Dermis microvascular lymphatic vessel endothelial cell (primary cell): ENCODE results near the gene MYO3B. TPM values are rescaled to one million over a fixed set of nuclear protein-coding genes. Genes with fewer than 3 reads are reported as not detected.
A peak's percentile ranks its signal among the peaks of the same experiment; 100 is the strongest.

Source experiments
- DNase-seq, 2 donors: peaks; one replicate each; pipeline versions ENCODE4 v3.0.0 to v3.0.0-alpha.2; 2010; ENCODE audit warnings: low read depth in 2 of 2
- total RNA-seq: library from RNA; depleted of rRNA; stranded (reverse); fragments of >200 nt; gene quantifications from 2 replicates; pipeline ENCODE4 v1.2.1, GENCODE V29; 2014

Gene MYO3B
- total RNA-seq = under 0.01 TPM in 1 of 2 replicates, not detected in the other

- no peak for DNase-seq
These were observed at the start of gene MYO3B for GRCh38 chr2:170177950-170178781. TSS of gene MYO3B (plus strand) at chr2:170178147. CDS start at chr2:170178288, 141 bp downstream.

DNA sequence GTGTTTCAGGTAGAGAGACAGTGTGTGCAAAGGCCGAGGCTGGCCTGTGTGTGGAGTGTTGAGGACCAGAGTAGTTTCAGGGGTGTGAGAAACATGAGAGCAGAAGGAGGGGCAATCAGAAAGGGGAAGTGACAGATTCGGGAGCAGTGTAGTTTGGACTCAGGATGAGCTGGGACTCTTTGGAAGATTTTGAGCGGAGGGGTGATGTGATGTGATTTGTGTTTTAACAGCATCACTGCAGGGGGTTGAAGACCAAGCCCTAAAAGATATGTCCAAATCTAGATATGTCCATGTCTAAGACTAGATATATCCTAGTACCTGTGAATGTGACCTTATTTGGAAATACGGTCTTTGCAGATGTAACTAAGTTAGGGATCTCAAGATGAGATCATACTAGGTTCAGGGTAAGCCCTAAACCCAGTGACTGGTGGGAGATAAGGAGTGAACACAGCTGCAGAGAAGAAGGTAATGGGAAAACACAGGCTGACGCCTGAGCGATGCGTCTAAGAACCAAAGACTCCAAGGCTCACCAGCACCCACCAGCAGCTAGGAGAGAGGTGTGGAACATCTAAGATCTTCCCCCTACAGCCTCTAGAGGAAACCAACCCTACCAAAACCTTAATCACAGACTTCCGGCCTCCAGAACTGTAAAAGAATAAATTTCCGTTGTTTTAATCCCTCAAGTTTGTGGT lies 38.5 kb upstream of the MYO3B start:
- DNase-seq = no peak

GRCh38 chr2:170140561-170140960 lies 37.4 kb upstream of the MYO3B start:
- DNase-seq = no peak

DNA sequence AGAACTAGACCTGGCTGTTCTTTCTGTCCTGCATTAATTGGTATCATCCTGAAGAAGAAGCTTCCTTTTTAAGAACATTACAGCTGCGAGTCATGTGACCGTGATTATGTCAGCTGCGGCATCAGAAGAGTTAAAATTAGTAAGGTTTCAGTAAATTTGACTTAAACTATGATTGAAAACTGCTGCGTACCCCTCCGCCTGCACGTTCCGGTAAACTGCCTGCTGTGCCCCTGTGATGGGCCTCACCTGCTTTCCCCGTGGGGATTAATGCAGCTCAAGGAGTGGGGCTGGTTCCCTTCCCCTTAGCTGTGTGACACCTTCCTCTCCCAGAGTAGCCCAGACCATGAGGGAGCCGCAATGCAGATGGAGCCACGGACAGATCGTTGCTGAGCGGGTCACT lies 36.1 kb upstream of the MYO3B start:
- DNase-seq = no peak

GRCh38 chr2:170142502-170142901 lies 35.4 kb upstream of the MYO3B start:
- DNase-seq = no peak

DNA sequence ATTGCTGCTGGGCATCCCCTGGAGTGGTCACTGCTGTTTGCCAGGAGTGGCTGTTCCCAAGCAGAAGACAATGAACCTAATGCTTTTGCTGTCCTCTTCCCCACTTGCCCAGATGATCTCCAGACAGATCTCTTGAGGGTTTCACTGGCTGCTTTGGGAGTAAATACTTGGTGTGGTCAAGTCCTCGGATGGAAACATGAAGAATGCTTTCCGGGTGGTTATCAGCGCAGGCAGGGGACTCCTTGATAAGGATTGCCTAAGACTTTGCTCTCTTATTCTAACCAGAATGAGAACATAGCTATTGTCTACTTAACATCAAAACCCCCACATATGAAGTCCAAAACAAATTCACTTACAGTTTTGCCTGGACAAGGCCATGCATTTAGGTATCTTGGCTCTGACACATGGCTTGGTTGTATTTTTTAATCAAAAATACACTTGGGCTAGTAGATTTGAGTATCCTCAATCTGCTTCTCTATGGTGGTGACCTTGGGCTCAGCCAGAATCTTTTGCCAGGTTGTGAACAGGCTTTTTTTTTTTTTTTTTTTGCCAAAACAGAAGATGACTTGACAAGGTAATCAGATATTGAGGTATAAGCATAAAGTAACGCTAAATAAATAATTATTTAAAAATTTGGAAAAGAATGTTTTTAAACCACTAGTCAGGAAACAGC lies 34.8 kb upstream of the MYO3B start:
- no peak for DNase-seq

- DNase-seq = no peak
These were observed 33.2 kb upstream of the MYO3B start for GRCh38 chr2:170144761-170145160.

DNA sequence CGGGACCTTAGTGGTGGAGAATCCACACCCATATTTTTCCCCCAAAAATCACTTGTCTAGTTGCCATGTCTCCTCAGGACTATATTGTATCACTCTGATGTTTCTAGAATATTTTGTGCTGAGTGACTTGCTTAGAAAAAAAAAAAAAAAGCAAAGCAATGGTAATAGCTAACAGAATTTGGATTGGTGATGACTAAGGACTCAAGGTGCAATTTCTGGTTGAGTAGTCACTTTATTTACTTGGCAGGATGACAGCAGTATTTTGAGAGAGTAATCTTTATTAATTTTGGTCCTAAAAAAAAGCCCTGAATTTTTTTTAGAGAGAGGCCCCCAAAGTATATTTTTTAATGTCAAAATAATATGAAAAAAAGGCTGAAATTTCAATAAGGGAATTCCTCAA lies 32.8 kb upstream of the MYO3B start:
- no peak for DNase-seq

GRCh38 chr2:170145675-170146432 lies 32.1 kb upstream of the MYO3B start:
- no peak for DNase-seq

- no peak for DNase-seq
These were observed 31.2 kb upstream of the MYO3B start for GRCh38 chr2:170146784-170147183.

DNA sequence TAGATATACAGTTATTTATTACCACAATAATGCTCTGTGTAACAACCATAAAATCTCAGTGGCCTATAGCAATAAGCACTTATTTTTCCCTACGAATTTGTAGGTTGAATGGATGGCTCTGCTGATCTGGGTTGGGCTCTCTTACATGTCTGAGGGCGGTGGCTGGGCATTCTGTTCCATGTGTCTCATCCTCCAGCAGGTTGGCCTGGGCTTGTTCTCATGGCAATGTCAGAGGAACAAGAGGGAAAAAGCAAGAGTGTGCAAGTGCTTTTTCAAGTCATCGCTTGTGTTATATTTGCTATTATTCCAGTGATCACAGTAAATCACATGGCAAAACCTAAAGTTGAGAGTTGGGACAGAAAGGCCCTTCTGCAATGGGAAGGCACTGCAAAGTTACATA lies 30.4 kb upstream of the MYO3B start:
- DNase-seq = no peak

DNA sequence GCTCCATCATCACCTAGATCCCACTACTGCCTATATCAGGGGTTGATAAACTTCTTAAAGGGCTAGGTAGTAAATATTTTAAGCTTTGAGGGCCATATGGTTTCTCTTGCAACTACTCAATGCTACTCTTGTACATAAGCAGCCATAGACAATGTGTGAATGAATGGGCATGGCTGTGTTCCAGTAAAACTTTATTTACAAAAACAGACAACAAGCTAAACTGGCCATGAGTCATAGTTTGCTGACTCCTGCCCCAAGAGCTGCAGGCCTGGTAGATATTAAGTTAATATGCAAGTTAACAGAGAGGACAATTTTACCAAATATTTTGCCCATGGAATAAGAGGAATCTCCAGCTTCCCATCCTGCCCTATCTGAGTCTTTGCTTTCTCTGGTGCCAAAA lies 29.8 kb upstream of the MYO3B start:
- DNase-seq = peak in 1 of 2 donors; percentile 14

DNA sequence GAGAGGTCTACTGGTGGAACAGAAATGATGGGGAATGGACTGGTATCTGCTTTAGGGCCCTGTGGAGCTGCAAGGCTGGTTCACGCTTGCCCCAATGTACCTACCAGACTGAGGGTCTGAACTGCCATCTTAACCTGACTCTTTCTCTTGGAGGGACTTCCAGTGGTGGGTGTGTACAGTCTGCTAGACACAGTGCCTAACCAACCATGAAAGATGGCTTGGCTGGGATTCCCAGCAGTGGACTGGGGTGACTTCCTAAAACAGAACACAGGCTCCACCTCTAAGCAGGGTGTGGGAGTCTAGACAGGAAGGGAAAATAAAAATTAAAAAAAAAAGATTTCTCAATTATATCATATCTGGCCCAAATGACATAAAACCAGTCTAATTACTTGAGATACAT lies 25.5 kb upstream of the MYO3B start:
- DNase-seq = no peak

- peak in 1 of 2 donors; percentile 90 for DNase-seq
These were observed 22.8 kb upstream of the MYO3B start for GRCh38 chr2:170155022-170155722.

DNA sequence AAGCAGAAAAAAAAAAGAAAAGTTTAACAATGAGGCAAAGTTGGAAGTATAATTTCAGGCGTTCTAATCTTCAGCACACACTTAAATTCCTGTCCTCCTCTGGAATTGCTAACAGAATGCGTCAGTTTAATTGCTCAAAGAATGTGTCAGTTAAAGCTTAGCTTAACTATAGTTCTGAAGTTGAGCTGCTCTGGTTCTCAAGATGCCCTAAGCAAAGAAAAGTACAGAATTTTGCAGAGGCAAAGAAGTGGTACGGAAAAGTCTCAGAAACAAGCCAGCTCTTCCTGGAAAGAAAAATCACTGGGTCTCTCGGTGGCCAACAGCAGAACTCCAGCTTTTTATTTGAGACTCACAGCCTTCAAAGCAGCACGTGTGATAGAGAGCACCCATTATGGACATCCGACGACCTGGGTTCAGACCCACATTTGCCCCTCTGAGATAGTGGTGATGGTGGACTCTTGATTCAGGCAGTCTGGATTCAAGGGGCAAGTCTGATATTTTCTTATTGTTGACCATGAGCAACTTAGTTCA lies 22.2 kb upstream of the MYO3B start:
- DNase-seq = peak in 1 of 2 donors; percentile 3

GRCh38 chr2:170156592-170156991 lies 21.4 kb upstream of the MYO3B start:
- DNase-seq = no peak

- peak in 1 of 2 donors; percentile 53 for DNase-seq
These were observed 20.8 kb upstream of the MYO3B start for GRCh38 chr2:170157025-170157684.

DNA sequence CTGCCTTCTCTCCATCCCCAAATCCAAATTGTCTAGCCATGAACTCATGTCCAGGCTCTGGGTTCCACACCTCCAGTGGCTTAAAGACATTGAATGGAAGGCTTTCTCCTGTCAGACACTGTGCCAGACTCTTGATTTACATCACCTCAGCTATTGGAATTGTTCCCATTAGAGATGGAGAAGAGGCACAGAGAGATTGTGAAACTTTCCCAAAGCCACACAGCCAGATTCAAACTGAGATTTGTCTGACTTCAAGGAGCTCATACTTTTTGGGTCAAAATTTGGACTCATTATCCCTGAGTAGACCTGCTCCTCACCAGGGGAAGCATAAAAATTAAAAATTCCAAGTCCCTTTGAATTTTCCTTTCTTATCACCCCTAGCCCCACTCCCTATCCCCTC lies 18.9 kb upstream of the MYO3B start:
- DNase-seq = no peak

DNA sequence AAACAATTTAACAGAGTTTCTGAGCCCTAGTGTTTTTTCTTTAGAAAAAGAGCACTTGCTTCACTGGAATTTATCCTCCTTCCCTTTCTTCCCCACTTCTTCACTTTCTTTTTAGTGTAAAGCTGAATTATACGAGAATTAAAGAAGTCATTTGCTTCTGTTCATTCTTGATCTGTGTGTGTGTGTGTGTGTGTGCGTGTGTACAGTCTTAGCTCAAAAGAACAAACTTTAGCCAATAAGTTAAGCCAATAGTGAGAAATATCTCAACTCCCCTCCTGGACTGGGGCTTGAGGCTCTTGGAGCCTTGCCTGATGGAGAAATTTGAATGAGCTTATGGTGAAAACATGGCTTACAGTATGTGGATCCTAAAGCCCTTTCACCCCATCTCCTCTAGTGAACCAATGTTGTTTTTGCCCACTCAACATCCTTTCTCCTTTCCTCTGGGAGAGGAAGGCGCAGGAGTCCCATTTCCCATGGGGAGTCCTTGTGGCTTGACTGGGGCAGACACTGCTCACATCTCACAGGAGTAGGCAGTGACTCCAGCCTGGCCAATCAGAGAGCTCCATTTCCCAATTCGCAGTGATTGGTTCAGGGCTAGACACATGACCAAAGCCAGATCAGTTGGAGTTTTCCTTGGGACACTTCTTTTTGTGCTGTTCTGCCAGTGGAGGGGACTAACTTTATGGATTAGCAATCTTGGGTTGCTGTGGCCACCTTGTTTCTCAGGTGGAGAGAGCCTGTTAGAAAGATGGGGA lies 16.3 kb upstream of the MYO3B start:
- no peak for DNase-seq

GRCh38 chr2:170162271-170162632 lies 15.7 kb upstream of the MYO3B start:
- no peak for DNase-seq
